ENCODE results near the gene RBM38.

GRCh38 chr20:57394121-57395082, 3.2 kb downstream of the RBM38 start:
- TF ChIP-seq CTCF (IDR thresholded peaks at IDR 0.05; ENCODE audit: insufficient read depth, low read length, poor library complexity, severe bottlenecking) (no peak), EZH2phosphoT487 (conservative IDR thresholded peaks at IDR 0.05; ENCODE audit: low read length) (no peak)
